A549 (cell line): ENCODE data around the gene UNC13A. TPM values are rescaled to one million over a fixed set of nuclear protein-coding genes. Genes with fewer than 3 reads are reported as not detected.

Experiments
- ATAC-seq, 2 experiments: fragments of 200-7000 bp in 1 of 2; fragments of >200 bp in 1 of 2; cut with Nextera tagmentation in 1 of 2; cut with Tn5 transposase in 1 of 2; 3 replicates each; pipeline versions ENCODE4 v1.8.0 to v1.9.1; 2018 to 2020; ENCODE audit warnings: mild to moderate bottlenecking in 1 of 2, moderate library complexity in 1 of 2
- CTCF ChIA-PET: fragments of 300-600 bp; sonication (Branson Sonifier 250); formaldehyde crosslinking; extraction: SDS; loops from one replicate; lab custom pipeline; 2021; ENCODE audit warnings: antibody characterized with exemption, inconsistent platforms; lab: Yijun Ruan, JAX
- POLR2A ChIA-PET: fragments of 350-600 bp; formaldehyde crosslinking; extraction: SDS; loops from one replicate; lab custom pipeline; 2021; ENCODE audit warnings: antibody characterized with exemption, inconsistent platforms; lab: Yijun Ruan, JAX
- DNase-seq, 2 experiments: peaks; one replicate each; pipeline versions ENCODE4 v3.0.0 to v3.0.0-alpha.2; 2011 to 2016; ENCODE audit warnings: low read depth in 1 of 2, low spot score in 1 of 2
- FAIRE-seq: peaks from 2 replicates; lab custom pipeline; 2011; peaks lifted over from hg19 to GRCh38; lab: Jason Lieb, UNC
- H3K27ac ChIP-seq, 2 experiments: fragments of >200 bp; sonication (Bioruptor Twin); formaldehyde crosslinking; 3 replicates each; pipeline ENCODE4 v1.5.1; 2016 to 2017
- H3K4me1 ChIP-seq: fragments of >200 bp; sonication (Bioruptor Twin); formaldehyde crosslinking; 3 replicates; pipeline ENCODE4 v1.6.1; 2016
- H3K4me2 ChIP-seq: fragments of >200 bp; sonication (Bioruptor Twin); formaldehyde crosslinking; 3 replicates; pipeline ENCODE4 v1.6.1; 2016
- H3K4me3 ChIP-seq: fragments of >200 bp; sonication (Bioruptor Twin); formaldehyde crosslinking; 3 replicates; pipeline ENCODE4 v1.5.1; 2016
- H3K9me3 ChIP-seq: fragments of >200 bp; sonication (Bioruptor Twin); formaldehyde crosslinking; 3 replicates; pipeline ENCODE4 v1.6.1; 2016
- BHLHE40 ChIP-seq: IDR thresholded peaks from 2 replicates; pipeline ENCODE4 v1.6.1; 2012; ENCODE audit warnings: low read depth, low read length, inconsistent platforms
- CBX2 ChIP-seq: fragments of 200-600 bp; sonication (generic); IDR thresholded peaks from 2 replicates; pipeline ENCODE4 v1.6.1; 2016; ENCODE audit warnings: low read depth, mild to moderate bottlenecking, borderline replicate concordance
- CEBPB ChIP-seq, 2 experiments: fragments of >200 bp in 1 of 2; sonication (Bioruptor Twin) in 1 of 2; formaldehyde crosslinking in 1 of 2; IDR thresholded peaks; 2 replicates each; pipeline ENCODE4 v1.6.1; 2012 to 2016
- CHD4 ChIP-seq: fragments of 200-600 bp; sonication (generic); IDR thresholded peaks from 2 replicates; pipeline ENCODE4 v1.6.1; 2016; ENCODE audit warnings: antibody characterized with exemption, mild to moderate bottlenecking, borderline replicate concordance
- EHF ChIP-seq: fragments of 250-450 bp; sonication (Bioruptor Pico); IDR thresholded peaks from 2 replicates; pipeline ENCODE4 v1.5.0; 2020; ENCODE audit warnings: mild to moderate bottlenecking
- EHMT2 ChIP-seq: fragments of 200-600 bp; sonication (generic); IDR thresholded peaks from 2 replicates; pipeline ENCODE4 v1.6.1; 2016; ENCODE audit warnings: antibody characterized with exemption, low read depth, mild to moderate bottlenecking, moderate library complexity
- EP300 ChIP-seq, 2 experiments: fragments of >200 bp; sonication (Bioruptor Twin); formaldehyde crosslinking; IDR thresholded peaks; 2 replicates in 1 of 2; 3 replicates in 1 of 2; pipeline ENCODE4 v1.6.1; 2016 to 2017
- ESRRA ChIP-seq: fragments of 150-350 bp; IDR thresholded peaks from 2 replicates; pipeline ENCODE4 v1.6.1; 2014; ENCODE audit warnings: mild to moderate bottlenecking, low read length, borderline replicate concordance
- FOSL2 ChIP-seq, 2 experiments: fragments of 450-650 bp in 1 of 2; fragments of >200 bp in 1 of 2; sonication (Bioruptor Twin) in 1 of 2; formaldehyde crosslinking; IDR thresholded peaks; 2 replicates each; pipeline versions ENCODE4 v1.5.0 to v1.6.1; 2016 to 2020; ENCODE audit warnings: mild to moderate bottlenecking in 1 of 2, moderate library complexity in 1 of 2
- HDAC2 ChIP-seq: fragments of 200-600 bp; sonication (generic); IDR thresholded peaks from 2 replicates; pipeline ENCODE4 v1.6.1; 2016
- HEYL ChIP-seq: fragments of 250-450 bp; sonication (Bioruptor Pico); IDR thresholded peaks from 2 replicates; pipeline ENCODE4 v1.8.0; 2021; ENCODE audit warnings: mild to moderate bottlenecking, moderate library complexity
- JUNB ChIP-seq: fragments of >200 bp; sonication (Bioruptor Twin); formaldehyde crosslinking; IDR thresholded peaks from 2 replicates; pipeline ENCODE4 v1.6.1; 2016
- MAFK ChIP-seq: fragments of 450-650 bp; IDR thresholded peaks from 2 replicates; pipeline ENCODE4 v1.6.1; 2014; ENCODE audit not compliant: partially characterized antibody
- MYC ChIP-seq: IDR thresholded peaks from 2 replicates; pipeline ENCODE4 v1.6.1; 2012; ENCODE audit warnings: mild to moderate bottlenecking, inconsistent platforms, low read length, improper control_type of control experiment, borderline replicate concordance
- RAD21 ChIP-seq, 2 experiments: fragments of >200 bp in 1 of 2; sonication (Bioruptor Twin) in 1 of 2; formaldehyde crosslinking in 1 of 2; IDR thresholded peaks in 1 of 2; conservative IDR thresholded peaks in 1 of 2; 2 replicates in 1 of 2; 3 replicates in 1 of 2; pipeline ENCODE4 v1.6.1; 2012 to 2018; ENCODE audit warnings: inconsistent platforms in 1 of 2
- RCOR1 ChIP-seq: fragments of 150-350 bp; IDR thresholded peaks from 2 replicates; pipeline ENCODE4 v1.6.1; 2014; ENCODE audit warnings: antibody characterized with exemption, low read length, low read depth
- RNF2 ChIP-seq: fragments of 200-600 bp; sonication (generic); IDR thresholded peaks from 2 replicates; pipeline ENCODE4 v1.6.1; 2016; ENCODE audit warnings: low read depth, mild to moderate bottlenecking, antibody characterized with exemption, moderate library complexity, borderline replicate concordance
- SMC3 ChIP-seq: fragments of >200 bp; sonication (Bioruptor Twin); formaldehyde crosslinking; IDR thresholded peaks from 3 replicates; pipeline ENCODE4 v1.6.1; 2018; ENCODE audit warnings: inconsistent platforms
- SREBF2 ChIP-seq: fragments of 450-650 bp; IDR thresholded peaks from 2 replicates; pipeline ENCODE4 v1.6.1; 2014; ENCODE audit warnings: mild to moderate bottlenecking, moderate library complexity
- TFCP2L1 ChIP-seq: fragments of 250-450 bp; sonication (Bioruptor Pico); IDR thresholded peaks from 2 replicates; pipeline ENCODE4 v1.5.0; 2021; ENCODE audit warnings: mild to moderate bottlenecking
- ZC3H11A ChIP-seq: fragments of 450-650 bp; IDR thresholded peaks from 2 replicates; pipeline ENCODE4 v1.6.1; 2014; ENCODE audit warnings: antibody characterized with exemption, mild to moderate bottlenecking
- ZFP36 ChIP-seq: fragments of 450-650 bp; IDR thresholded peaks from 2 replicates; pipeline ENCODE4 v1.6.1; 2014; ENCODE audit warnings: borderline replicate concordance; ENCODE audit not compliant: partially characterized antibody
- ZNF302 ChIP-seq: fragments of 250-450 bp; sonication (Bioruptor Pico); IDR thresholded peaks from 2 replicates; pipeline ENCODE4 v1.9.0; 2021; ENCODE audit warnings: inconsistent platforms, mild to moderate bottlenecking, moderate library complexity
- WGBS: methylation state at CpG from one replicate; pipeline ENCODE4 v1.1.6; 2017; ENCODE audit errors: missing lambda C conversion rate; 5-methylcytosine and 5-hydroxymethylcytosine counted together
- polyA plus RNA-seq, 4 experiments: library from polyadenylated mRNA; depleted of rRNA in 3 of 4; stranded (reverse); fragments of >200 nt; fragmentation: RNase III in 1 of 4; extraction: RNeasy Plus Mini Kit Qiagen cat#74134 plus additional on column Dnase treatment in 1 of 4; gene quantifications; 2 replicates in 3 of 4; 3 replicates in 1 of 4; pipeline ENCODE4 v1.2.3, GENCODE V29; 2011 to 2017
- TF ChIP-seq, protein P1 (sequence below): fragments of >200 bp; sonication (Bioruptor Twin); formaldehyde crosslinking; IDR thresholded peaks from 3 replicates; pipeline ENCODE4 v1.6.1; 2016
- TF ChIP-seq, protein P2 (sequence below): fragments of 250-450 bp; sonication (Bioruptor Pico); IDR thresholded peaks from 2 replicates; pipeline ENCODE4 v1.5.0; 2020; ENCODE audit warnings: low read depth, mild to moderate bottlenecking, moderate library complexity

UNC13A gene
- polyA plus RNA-seq, 2 of the 4 experiments (the other 2 are of a cell fraction), result 3.1 to 4.2 TPM

DNA sequence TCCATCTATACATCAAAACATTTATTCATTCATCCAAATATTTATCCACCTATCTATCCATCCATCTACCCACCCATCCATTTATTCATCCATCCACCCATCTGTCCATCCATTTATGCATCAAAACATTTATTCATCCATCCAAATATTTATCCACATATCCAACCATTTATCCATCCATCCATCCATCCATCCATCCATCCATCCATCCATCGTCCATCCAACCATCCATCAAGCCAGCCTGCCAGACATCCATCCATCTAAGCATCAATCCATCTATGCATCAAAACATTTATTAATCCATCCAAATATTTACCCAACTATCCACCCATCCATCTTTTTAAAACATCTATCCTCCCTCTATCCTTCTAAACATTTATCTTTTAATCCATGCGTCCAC, 62.2 kb downstream of the UNC13A start:
- no peak for DNase-seq
- ATAC-seq, result no peak
- CTCF ChIA-PET, result no interaction called here
- TF ChIP-seq CEBPB (IDR thresholded peaks at IDR 0.05), result no peak
- POLR2A ChIA-PET, result no interaction called here
- 70% methylated on average over 2 of the region's 2 CpGs for WGBS
- Histone ChIP-seq H3K4me3 (no peak overlapping the region), H3K9me3 (no peaks in the 10 kb centered on the region), H3K4me1 (no peaks in the 10 kb centered on the region), H3K27ac (no peak overlapping the region), H3K4me2 (no peak overlapping the region)
- no peak for FAIRE-seq

DNA sequence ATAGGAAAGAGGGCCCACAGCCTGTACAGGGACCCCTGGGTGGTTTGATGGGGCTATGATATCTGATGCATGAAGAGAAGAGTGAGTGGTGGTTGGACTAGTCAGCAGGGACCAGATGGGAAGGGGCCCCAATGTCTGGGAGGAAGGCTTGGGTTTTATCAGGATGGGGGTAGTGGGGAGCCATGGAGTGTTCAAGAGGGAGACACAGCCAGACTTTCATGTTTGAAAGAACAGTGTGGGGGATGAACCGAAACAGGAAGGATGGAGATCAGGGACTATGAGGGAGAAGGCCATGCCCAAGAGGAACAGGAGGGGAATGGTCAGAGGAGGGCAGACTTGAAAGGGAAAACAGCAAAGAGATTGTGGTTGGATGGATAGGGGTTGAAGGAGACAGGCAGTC, 63.1 kb downstream of the UNC13A start:
- Histone ChIP-seq H3K9me3 (no peaks in the 10 kb centered on the region), H3K27ac (no peak overlapping the region), H3K4me1 (no peaks in the 10 kb centered on the region), H3K4me2 (no peak overlapping the region), H3K4me3 (no peak overlapping the region)
- 75% methylated on average over 1 of the region's 1 CpG for WGBS
- POLR2A ChIA-PET, result no interaction called here
- FAIRE-seq (no peak), DNase-seq (no peak), ATAC-seq (no peak)
- TF ChIP-seq ZFP36 (peak; percentile 15), BHLHE40 (no peak), MAFK (no peak), HEYL (CRISPR knock-in tag) (no peak), EHF (CRISPR knock-in tag) (no peak)
- CTCF ChIA-PET, result no interaction called here

DNA sequence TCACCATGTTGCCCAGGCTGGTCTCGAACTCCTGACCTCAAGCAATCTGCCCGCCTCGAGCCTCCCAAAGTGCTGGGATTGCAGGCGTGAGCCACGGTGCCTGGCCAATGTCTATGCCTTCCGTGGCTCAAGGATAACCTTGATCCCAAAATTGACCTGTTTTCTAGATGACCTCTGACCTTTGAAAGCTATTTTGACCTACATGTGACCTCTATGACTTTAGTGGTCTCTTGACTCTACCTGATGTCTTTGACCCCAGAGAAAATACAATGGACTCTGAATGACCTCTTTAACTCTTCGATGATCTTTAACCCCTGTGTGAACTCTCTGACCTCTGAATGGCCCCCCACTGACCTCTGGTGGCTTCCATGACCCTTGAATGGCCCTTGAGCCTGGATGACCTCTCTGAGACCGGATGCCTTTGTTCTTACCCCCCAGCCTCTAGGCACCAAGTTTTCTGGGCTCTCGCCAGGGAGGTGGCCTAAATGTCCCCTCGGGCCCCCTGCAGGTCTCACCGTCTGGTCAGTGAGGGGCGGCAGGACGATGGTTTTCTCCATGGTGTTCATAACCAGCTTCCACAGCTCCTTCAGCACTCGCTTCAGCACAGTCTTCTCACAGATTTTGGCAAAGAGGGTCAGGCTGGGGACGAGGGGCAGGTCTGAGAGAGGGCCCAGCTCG, 63.7 kb downstream of the UNC13A start:
- FAIRE-seq, result no peak
- CTCF ChIA-PET, result no interaction called here
- peak; percentile 74; the same call in 1 of the 2 replicates for TF ChIP-seq ESRRA
- TF ChIP-seq JUNB, result no peak
- TF ChIP-seq, protein P1, sequence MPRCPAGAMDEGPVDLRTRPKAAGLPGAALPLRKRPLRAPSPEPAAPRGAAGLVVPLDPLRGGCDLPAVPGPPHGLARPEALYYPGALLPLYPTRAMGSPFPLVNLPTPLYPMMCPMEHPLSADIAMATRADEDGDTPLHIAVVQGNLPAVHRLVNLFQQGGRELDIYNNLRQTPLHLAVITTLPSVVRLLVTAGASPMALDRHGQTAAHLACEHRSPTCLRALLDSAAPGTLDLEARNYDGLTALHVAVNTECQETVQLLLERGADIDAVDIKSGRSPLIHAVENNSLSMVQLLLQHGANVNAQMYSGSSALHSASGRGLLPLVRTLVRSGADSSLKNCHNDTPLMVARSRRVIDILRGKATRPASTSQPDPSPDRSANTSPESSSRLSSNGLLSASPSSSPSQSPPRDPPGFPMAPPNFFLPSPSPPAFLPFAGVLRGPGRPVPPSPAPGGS, result no peak
- TF ChIP-seq MAFK, result no peak
- no peak for TF ChIP-seq RAD21 (conservative IDR thresholded peaks at IDR 0.05 in 1 of 2, IDR thresholded peaks at IDR 0.05 in 1 of 2)
- TF ChIP-seq, protein P2, sequence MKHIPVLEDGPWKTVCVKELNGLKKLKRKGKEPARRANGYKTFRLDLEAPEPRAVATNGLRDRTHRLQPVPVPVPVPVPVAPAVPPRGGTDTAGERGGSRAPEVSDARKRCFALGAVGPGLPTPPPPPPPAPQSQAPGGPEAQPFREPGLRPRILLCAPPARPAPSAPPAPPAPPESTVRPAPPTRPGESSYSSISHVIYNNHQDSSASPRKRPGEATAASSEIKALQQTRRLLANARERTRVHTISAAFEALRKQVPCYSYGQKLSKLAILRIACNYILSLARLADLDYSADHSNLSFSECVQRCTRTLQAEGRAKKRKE (CRISPR knock-in tag), result no peak
- 81% methylated on average over 9 of the region's 16 CpGs for WGBS
- no peaks in the 10 kb centered on the region for H3K9me3 ChIP-seq
- POLR2A ChIA-PET, result no interaction called here
- no peak for DNase-seq
- H3K27ac ChIP-seq, result no peak overlapping the region
- H3K4me2 ChIP-seq, result no peak overlapping the region
- H3K4me3 ChIP-seq, result no peak overlapping the region
- no peak for ATAC-seq
- H3K4me1 ChIP-seq, result no peaks in the 10 kb centered on the region

DNA sequence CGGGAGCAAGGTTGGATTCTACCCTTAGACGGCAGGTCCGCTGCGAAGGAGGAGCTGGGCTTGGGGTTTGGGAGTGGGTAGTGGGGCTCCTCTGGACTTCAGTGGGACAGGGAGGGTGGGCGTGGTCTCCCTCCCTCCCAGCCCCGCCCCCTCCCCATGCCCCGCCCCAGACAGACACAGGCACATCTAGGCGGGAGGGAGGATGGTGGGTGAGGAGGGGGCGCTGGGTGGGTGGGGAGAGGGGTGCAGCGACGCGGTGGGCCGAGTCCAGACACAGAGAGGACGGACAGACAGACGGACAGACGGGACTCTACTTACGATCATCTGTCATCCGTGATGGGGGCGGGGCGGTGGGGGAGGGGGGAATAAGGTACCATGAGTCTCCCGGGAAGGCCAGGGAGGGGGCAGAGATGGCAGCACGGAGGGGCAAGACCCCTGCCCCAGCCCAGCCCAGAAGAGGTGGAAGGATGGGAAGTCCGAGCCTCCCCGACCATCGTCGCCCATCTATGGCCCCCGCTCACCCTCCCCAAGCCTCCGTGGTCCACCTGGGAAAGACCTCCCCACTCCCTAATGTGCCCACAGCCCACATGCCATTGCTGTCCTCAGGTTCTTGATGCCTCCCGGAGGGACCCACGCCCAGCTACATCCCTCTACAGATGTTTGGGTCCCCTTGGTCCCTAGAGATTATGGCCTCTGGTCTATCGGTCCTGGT, 64.8 kb downstream of the UNC13A start:
- ATAC-seq (no peak), FAIRE-seq (no peak), DNase-seq (no peak)
- peaks cover 5% of the 10 kb centered on the region; the same call in 1 of the 3 replicates for H3K4me1 ChIP-seq
- H3K9me3 ChIP-seq, result no peaks in the 10 kb centered on the region
- no peak overlapping the region for H3K27ac ChIP-seq
- no peak overlapping the region for H3K4me2 ChIP-seq
- CTCF ChIA-PET, result no interaction called here
- 90% methylated on average over 8 of the region's 31 CpGs for WGBS
- POLR2A ChIA-PET, result no interaction called here
- no peak for TF ChIP-seq ZC3H11A
- TF ChIP-seq RNF2, result no peak
- no peak for TF ChIP-seq EHMT2
- no peak for TF ChIP-seq TFCP2L1 (CRISPR knock-in tag)
- TF ChIP-seq CBX2, result no peak
- TF ChIP-seq RCOR1, result no peak
- TF ChIP-seq ESRRA, result no peak
- TF ChIP-seq, protein P2 (CRISPR knock-in tag), result no peak
- TF ChIP-seq FOSL2 (IDR thresholded peaks at IDR 0.05), result no peak
- no peak for TF ChIP-seq FOSL2 (CRISPR knock-in tag; IDR thresholded peaks at IDR 0.05)
- no peak for TF ChIP-seq CHD4
- no peak for TF ChIP-seq SMC3
- TF ChIP-seq ZNF302 (CRISPR knock-in tag), result no peak
- no peak for TF ChIP-seq CEBPB (IDR thresholded peaks at IDR 0.05)
- TF ChIP-seq SREBF2, result no peak
- no peak for TF ChIP-seq HEYL (CRISPR knock-in tag)
- no peak for TF ChIP-seq MYC
- no peak for TF ChIP-seq EP300 (IDR thresholded peaks at IDR 0.05)
- no peak for TF ChIP-seq HDAC2
- H3K4me3 ChIP-seq, result no peak overlapping the region
